ENCODE measurements around the gene RGS19.
"Not testable (repeated sequence)": the region's sequence is repeated elsewhere in the genome, so short reads cannot be mapped to it uniquely, and the experiment has no call there.

Gene RGS19

GRCh38 chr20:64092258-64093012 lies 13.1 kb upstream of the RGS19 start:
- DNase-seq = no peak

- DNase-seq = no peak
These were observed 12.5 kb upstream of the RGS19 start for GRCh38 chr20:64091770-64092169.

GRCh38 chr20:64091340-64091739 lies 12.0 kb upstream of the RGS19 start:
- no peak for DNase-seq

GRCh38 chr20:64090165-64090564 lies 10.8 kb upstream of the RGS19 start:
- peak; percentile 20 for DNase-seq

DNA sequence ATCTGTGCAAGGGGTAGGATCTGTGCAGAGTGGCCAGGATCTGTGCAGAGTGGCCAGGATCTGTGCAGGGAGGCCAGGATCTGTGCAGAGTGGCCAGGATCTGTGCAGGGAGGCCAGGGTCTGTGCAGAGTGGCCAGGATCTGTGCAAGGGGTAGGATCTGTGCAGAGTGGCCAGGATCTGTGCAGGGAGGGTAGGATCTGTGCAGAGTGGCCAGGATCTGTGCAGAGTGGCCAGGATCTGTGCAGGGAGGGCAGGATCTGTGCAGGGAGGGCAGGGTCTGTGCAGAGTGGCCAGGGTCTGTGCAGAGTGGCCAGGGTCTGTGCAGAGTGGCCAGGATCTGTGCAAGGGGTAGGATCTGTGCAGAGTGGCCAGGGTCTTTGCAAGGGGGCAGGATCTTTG lies 9.3 kb upstream of the RGS19 start:
- DNase-seq = not testable (repeated sequence)

- DNase-seq = not testable (repeated sequence)
These were observed 8.0 kb upstream of the RGS19 start for GRCh38 chr20:64087226-64087825.

- DNase-seq = no peak
These were observed 7.5 kb upstream of the RGS19 start for GRCh38 chr20:64086801-64087200.

DNA sequence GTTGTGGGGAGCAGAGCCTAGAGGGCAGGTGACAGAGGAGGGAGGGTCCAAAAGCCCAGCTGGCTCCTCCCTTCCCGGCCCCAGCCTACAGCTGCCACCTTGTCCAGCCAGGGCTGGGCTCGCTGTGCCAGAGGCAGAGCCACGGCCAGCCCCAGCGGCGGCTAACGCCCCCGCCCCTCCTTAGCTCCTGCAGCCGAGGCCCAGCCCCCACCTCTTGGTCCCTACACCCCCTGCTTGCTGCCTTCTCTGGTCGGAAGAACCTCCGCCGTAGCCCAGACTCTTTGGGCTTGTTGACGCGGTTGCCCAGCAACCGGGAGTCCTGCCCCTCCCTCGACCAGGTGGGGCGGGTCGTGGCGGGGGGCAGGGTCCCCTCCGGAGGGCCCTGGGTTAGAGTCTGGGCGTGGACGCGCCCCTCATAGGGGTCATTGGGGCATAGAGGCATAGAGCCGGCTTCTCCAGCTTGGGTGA lies 5.4 kb upstream of the RGS19 start:
- DNase-seq = peak; percentile 25

GRCh38 chr20:64083804-64084684 lies 4.7 kb upstream of the RGS19 start, which contains the start of gene LKAAEAR1:
TSS of gene LKAAEAR1 (minus strand) at chr20:64084398. CDS start at chr20:64084219, 179 bp downstream.
- peak; percentile 39 for DNase-seq

DNA sequence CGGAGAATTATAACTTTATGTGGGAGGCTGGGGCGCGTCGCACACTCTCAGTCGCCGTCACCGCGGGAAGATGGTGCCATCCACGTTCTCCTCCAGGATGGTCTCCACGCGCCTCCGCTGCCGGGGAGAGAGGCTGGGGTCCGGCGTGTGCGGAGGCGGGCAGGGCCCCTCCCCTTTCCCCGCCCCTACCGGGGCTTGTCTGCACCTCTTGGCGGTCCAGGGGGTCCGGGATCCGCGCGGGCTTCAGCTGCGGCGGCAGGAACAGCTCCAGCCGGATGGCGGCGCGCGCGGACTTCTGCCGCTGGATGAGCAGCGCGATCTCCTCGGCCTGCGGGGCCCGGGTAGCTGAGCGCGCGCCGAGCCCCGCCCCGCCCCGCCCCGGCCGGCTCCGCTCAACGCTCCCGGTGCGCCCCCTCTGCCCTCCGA lies 4.1 kb upstream of the RGS19 start:
- DNase-seq = peak; percentile 87

GRCh38 chr20:64082820-64083377 lies 3.6 kb upstream of the RGS19 start:
- DNase-seq = no peak

DNA sequence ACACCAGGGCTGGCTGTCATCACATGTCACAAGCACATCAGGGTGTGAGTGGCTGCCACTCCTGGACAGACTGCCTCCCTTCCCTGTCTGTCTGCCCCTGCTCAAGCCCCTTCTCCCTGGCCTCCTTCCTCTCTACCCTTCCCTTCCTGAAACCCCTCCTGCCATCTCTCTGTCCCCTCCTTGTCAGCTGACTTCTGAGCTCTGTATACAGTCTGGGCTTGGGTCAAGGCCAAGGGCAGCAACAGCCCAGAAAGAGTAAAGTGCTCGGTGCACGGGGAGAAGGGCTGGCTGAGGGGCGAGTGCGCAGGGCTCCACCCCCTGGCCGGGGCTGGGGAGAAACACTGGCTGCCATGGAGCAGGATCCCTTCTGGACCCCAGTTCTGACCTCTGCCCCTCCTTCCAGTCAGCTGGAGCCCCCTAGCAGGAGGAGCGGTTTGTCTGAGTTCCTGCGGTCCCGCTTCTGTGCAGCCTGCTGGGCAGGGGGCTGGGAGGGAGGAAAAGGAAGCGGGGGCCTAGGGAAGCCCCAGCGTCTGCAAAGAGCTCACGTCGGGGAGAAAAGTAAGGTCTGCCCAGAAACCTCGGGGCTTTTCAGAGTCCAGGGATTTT lies 2.9 kb upstream of the RGS19 start:
- DNase-seq = no peak

- DNase-seq = no peak
These were observed 2.3 kb upstream of the RGS19 start for GRCh38 chr20:64081624-64081964.

GRCh38 chr20:64080813-64081623 lies 1.7 kb upstream of the RGS19 start:
- DNase-seq = no peak

DNA sequence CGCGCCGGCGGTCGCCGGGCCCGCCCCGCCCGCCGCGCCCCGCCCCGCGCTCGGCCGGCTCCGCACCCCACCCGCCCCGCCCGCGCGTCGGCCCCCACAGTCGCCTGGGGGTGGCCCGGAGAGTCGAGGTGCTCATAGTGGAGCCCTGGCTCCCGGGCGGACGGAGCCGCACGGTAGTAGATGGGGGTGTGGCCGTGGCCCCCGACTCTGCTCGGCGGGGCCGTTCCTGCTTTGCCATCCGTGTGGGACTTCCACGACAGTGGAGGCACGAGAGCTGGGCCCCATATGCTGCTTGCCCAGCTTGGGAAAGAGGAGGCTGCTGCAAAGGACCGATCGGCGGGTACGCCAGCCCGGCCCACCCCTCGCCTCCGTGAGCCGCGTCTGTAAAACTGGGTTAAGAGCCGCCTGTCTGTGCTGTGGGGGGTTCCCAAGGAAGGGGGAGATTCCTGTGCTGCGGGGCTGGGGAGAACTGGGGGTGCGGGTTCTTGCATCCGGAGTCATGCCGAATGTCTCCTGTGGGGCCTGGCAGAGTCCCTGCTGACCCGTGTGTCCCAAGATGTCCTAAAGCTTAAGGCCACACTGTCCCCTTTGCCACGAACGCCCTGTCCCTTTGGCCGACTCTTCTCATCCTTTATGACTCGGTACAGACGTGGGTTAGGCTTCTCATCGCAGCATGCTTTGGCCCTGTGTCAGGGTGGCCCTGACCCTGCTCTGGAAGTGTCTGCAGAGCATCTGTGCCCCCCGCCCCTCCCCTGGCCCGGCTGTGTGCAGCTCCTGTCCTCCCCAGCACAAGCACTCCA lies 895 bp upstream of the RGS19 start, which contains the start of gene OPRL1:
TSS of gene OPRL1 (plus strand) at position 70 of the 800 bp plus-strand sequence. CDS start 12,639 bp downstream, outside the sequence.
- no peak for DNase-seq

DNA sequence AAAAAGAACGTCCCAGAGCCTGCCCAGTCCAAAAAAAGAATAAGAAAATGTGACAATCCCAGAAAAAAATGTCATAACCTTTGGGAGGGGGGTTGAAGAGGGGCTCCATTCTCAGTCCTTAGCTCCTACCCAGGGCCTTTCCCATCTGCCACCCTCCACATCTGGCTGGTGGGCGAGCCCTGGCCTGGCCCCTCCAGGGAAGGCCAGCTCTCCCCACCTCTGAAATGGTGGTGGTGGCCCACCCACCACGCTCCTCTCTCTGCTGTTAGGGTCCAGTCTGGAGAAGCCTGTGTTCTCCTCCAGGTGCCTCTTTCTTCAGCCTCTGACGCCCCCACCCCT lies 415 bp downstream of the RGS19 start:
- DNase-seq = no peak

- no peak for DNase-seq
These were observed 1.3 kb downstream of the RGS19 start for GRCh38 chr20:64077876-64078551.

GRCh38 chr20:64077541-64077875 lies 1.8 kb downstream of the RGS19 start:
- DNase-seq = no peak

- DNase-seq = no peak
These were observed 2.2 kb downstream of the RGS19 start for GRCh38 chr20:64077094-64077493.

Data from COR-L47 (cell line).